GM20431 (cell line): ENCODE results near the gene OMD.

ENCODE experiments used
- in situ Hi-C: fragments of 300-500 bp; cut with MseI, MboI; formaldehyde crosslinking; loops from one replicate; pipeline ENCODE4 v1.15.0; 2020; ENCODE audit warnings: low sequenced_read_pairs; ENCODE audit not compliant: unreplicated experiment

The OMD gene

GRCh38 chr9:92378865-92379560, 45.3 kb downstream of the OMD start:
- in situ Hi-C loops: no loop called here

- in situ Hi-C loops: no loop called here
Measured at GRCh38 chr9:92377876-92378275, 46.4 kb downstream of the OMD start.

GRCh38 chr9:92373167-92373566, 51.1 kb downstream of the OMD start:
- in situ Hi-C loops: no loop called here

- in situ Hi-C loops: no loop called here
Measured at GRCh38 chr9:92369075-92369474, 55.2 kb downstream of the OMD start.
